Fibroblast of the conjunctiva (primary cell): ENCODE data around the gene PHLPP1.
"Not testable (repeated sequence)": the region's sequence is repeated elsewhere in the genome, so short reads cannot be mapped to it uniquely, and the experiment has no call there.

Source experiments
- DNase-seq: peaks from one replicate; pipeline ENCODE4 v3.0.0-alpha.2; 2010; ENCODE audit warnings: low read depth

The PHLPP1 gene

DNA sequence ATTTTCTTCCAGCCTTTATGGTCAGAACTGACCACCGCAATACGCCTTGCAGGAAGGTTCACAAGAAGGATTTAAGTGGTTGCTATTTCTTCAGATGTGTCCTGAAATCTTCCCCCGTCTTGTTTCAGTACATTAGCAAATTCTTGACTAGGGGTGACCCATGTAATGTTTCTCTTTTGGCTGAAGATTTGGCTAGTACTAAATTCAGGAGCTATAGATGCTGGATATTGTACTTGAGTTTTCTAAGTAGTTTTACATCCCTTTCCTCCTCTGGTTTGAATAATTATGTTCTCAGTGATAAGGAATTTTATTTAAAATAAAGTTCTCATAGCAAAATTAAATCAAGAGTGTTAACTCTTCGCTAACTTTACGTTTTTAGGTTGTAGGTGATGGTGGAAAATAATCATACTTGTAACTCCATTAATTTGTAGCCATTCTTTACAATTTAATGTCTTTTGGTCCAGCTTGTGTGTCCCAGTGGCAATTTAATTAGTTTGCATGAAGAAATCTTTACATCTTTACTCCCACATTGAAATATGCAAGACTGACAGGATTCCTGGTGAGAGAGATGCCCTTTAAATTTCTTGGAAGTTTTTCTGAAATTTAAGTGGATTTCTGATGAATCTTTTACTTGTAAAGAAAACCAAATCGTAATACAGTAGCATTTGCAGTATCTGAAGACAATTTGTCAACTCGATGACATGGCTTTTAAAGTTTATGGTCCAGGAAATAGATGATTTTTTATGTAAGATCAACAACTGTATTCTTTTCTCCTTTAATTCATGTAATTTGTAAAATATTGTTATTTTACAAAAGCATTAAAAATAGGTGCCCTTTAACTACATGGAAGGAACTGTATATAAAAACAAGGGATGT, 2.8 kb downstream of the PHLPP1 start:
- no peak for DNase-seq

DNA sequence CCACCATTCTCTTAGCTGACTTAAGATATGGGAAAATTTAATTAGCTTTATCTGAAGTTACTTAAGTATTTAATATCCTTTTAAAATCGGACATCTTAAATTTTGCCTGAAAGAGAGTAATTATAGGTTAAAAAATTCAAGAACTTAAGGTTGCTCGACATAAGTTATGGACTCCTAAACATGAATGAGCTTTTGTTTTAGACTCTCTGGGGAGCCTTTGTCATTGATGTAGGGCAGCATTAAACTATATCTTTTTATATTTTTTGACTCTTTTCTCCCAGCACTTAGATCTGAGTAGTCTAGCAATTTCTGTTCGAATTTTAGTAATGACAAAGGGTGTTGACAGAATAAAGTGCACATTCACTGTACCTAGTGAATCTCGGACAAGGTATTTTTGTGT, 4.7 kb downstream of the PHLPP1 start:
- no peak for DNase-seq

DNA sequence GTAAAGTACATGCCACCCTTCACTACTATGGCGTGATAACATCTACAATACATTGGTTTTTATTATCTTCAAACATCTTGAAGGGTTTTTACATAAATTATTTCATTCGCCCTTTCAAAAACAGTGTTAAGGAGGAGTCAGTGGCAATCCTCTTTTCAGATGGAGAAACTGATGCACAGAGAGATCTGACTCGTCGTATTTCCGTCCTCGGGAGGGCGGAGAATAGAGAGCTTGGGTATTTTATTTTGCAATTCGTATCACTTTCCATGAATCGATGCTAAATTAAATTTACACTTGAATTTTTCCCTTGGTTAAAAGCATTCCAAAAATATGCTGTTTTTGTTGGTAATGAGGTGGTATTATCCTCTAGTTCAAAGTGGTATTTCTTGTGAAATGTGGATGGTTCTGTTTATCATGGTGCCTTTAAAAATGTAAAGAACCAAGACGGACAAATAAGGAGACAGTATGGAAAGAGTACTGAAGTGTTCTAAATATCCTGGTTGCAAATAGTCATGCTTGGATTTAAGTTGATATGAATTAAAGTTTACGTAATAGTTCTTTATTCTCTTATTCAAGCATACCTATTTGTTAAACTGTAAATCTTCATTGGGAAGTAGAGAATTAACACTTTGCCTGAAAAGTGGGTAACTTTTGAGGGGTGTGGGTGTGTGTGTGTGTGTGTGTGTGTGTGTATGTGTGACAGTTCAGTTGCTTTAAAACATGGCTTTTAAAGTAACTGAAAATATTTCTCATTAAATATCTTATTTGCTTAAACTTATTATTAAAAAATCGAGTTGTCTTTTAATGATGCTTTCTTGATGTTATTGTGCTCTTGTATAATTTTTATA, 5.6 kb downstream of the PHLPP1 start:
- no peak for DNase-seq

DNA sequence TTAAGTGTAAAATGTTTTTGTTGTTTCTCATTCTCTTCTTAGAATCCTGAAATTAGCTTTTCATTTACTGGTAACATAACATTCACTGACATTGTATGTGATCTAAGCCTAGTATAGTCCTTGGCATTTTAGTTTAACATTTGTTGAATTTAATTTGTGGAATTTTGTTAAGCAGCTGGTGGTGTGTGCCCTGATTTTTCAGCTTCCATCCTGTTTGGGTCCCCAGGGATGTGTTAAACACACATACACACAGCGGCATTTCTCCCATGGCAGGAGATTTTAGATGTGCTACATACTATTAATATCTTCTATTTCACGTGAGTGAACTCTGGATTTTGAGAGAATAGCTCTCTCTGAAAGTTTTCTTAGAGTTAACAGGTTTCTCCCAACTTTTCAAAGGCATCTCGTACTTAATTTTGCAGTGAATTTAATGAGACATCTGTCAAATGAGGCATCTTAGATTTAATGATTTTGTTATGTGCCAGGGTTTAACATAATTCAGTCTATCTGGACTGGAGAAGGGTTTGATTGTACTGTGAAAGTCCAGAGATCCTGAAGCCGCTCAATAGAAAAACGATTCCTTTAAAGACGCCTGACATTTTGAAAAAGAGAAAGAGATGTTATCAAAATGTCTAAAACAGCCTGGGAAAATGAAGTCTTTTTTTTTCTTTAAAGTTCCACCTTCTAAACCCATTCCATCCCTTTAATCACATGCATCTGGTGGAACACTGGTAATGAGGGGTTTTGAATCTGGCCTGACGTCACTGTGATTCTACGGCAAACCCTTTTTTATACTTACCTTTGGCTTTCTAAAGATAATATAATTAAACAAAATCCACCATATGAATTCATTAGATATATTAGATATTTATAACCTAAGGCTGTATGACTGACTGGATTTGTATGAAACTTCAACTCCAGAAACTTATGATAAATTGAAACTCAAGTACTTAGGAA, 6.8 kb downstream of the PHLPP1 start:
- DNase-seq, result no peak

DNA sequence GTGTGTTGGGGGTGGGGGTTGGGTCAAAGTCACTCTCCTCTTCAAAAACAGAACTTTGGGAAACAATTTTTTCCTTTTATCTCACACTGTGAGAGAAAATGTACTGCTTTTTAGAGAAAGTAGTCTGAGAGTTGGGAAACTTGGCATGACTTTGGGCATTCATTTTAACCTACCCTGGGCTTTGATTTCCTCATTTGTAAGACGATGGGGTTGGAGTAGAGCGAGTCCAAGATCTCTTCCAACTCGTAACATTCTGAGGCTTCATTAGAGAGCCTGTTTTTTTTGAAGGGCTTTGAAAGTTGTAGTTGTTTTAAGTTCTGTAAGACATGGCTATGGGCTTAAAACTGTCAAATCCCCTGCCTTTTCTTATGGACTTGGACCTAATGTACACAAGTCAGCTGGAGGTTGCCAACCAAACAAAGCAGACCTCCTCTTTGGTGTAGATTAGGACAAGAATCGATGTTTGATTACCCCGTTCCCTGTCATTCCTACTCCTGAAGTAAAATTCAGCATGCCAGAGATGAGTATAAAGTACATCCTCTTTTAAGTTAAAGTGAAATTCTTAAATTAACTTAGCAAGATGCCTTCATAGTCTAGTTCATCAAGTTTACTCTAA, 8.4 kb downstream of the PHLPP1 start:
- no peak for DNase-seq

DNA sequence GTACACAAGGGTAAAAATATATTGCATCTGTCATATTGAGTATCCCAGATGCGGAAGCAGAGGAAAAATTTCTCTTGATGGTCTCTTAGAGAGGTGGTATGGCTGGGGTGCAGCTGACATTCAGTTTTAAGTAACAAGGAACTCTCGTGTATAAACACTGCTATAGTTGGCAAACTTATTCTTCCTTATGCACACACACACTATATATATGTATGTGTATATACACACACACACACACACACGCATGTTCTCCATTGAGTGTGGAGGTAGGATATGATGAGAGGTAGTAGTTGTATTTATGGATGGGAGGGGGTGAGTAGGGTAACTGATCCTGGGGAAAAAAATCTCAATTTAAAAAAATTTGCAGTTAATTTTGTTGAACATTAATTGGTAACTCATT, 10.6 kb downstream of the PHLPP1 start:
- no peak for DNase-seq

DNA sequence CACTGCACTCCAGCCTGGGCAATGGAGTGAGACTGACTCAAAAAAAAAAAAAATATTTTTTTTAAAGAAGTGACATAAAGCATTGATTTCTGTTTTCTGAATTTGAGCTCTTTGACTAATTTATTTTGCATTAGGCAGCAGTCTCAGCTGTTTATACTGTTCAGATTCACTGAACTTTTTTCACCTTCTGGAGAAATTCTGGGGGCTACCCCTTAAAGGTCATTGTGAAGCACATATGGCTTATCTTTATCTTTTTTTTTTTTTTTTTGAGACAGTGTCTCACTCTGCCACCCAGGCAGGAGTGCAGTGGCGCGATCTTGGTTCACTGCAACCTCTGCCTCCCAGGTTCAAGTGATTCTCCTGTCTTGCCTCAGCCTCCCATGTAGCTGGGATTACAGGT, 12.9 kb downstream of the PHLPP1 start:
- no peak for DNase-seq

DNA sequence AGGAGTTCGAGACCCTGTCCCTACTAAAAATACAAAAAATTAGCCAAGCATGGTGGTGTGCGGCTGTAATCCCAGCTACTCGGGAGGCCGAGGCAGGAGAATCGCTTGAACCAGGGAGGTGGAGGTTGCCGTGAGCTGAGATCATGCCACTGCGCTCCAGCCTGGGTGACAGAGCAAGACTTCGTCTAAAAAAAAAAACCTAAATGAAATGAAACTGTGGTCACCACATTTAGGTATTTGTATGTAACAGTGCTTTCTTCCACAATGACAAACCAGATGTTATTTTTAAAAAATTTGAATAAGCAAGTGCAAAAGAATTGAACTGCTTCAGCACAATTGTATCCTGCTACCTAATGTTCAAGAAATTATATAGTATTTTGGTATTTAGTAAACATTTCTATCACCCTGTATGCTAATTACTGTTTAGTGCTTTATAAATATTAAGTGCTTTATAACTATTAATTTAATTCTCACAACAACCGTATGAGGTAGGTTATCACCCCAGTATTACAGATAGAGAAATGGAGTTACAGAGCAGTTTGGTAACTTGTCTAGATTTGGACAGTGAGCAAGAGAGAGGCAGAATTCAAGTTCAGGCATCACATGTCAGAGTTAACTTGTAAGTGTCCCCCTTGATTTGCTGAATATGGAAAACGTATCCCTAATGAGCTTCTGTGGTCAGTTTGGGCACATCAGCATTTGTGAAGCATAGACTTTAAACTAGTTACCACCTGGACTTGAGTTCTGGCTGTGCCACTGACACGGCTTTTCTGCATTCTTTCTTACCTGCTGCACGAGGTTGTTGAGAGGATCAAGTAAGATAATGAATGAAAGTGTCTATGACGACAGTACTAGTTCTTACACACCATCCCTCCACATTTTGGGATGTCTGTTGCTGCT, 14.4 kb downstream of the PHLPP1 start:
- no peak for DNase-seq

DNA sequence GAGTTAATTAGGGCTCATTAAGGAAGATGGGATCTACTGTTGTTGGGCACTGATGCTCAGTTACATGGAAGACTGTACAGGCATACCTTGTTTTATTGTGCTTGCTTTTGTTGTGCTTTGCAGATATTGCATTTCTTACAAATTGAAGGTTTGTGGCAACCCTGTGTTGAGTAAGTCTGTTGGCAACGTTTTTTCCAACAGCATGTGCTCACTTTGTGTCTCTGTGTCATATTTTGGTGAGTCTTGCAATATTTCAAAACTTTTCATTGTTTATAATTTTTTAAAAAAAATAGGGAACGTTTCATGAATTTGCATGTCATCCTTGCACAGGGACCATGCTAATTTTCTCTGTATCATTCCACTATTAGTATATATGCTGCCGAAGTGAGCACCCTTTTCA, 15.6 kb downstream of the PHLPP1 start:
- DNase-seq, result no peak

DNA sequence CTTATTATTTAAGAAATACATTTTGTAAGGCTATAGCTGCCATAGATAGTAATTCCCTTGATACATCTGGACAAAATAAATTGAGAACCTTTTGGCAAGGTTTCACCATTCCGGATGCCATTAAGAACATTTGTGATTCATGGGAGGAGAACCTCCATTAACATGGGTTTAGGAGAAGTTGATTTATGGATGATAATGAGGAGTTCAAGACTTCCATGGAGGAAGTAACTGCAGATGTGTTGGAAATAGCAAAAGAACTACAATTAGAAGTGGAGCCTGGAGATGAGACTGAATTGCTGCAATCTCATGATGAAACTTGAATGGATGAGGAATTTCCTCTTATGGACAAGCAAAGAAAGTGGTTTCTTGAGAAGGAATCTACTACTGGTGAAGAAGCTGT, 17.3 kb downstream of the PHLPP1 start:
- DNase-seq, result no peak

DNA sequence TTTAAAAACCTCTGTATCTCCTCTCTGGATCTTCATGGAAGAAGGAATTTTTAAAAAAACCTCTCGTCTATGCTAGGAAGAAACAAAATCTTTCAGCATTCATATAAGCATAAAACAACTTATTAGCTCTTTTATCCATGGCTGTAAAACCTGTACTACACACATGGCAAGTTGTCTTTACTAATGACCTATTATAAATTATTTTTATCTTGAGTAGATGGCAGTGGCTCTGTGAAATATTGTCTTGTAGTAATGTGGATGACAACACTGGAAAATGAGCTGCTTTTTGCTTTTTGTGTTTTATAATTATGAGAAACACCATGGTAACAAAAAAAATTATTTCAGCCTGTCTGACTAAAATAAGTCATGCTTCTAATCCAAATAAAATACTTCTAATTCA, 18.9 kb downstream of the PHLPP1 start:
- no peak for DNase-seq

DNA sequence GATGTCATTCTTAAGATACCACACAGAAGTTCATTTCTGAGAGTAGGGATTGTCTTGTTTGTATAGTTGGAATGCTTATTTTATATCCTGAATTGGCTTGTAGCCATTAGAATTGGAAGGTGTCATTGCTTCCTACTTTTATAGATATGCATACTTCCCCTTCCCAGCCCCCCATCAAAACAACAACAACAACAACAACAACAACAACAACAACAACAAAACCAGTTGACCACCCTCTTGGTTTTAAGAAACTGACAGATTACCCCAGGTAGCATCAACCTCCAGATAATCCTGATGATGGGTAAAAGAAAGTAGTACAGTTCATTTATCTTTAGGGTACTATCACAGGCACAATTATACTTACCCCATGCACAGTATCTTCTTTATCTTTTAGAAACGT, 20.0 kb downstream of the PHLPP1 start:
- no peak for DNase-seq

DNA sequence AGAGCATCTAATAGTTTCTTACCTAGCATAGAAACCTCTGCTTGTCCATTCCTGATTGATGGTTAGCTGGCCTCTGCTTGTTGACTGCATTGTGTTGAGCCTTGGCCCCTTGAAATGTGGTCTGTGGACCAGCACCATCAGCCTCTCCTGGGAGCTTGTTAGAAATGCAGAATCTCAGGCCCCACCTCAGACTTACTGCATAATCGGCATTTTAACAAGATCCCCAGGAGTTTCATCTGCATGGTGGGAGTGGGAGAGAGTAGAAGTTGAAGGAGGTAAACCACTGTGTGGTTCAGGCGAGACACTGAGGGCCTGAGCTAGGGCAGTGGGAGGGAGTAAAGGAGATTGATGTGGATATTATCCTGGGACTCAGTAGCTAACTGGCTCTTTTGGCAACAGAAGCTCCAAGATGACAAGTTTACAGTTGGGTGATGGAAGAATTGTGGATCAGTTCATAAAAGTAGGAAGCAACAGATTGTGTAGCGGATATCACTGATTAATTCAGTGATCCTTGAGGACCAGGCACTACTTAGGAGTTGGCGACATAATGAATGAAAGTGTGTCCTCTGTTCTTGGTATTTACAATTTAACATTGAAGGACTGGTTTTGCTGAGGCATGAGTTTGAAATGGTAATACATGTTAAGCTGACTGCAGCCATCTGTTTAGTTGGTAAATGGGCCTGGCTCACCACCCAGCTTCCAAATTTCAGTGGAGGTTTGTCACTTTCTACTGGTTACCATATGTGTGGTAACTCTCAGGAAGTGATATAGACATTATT, 20.9 kb downstream of the PHLPP1 start:
- DNase-seq, result no peak

DNA sequence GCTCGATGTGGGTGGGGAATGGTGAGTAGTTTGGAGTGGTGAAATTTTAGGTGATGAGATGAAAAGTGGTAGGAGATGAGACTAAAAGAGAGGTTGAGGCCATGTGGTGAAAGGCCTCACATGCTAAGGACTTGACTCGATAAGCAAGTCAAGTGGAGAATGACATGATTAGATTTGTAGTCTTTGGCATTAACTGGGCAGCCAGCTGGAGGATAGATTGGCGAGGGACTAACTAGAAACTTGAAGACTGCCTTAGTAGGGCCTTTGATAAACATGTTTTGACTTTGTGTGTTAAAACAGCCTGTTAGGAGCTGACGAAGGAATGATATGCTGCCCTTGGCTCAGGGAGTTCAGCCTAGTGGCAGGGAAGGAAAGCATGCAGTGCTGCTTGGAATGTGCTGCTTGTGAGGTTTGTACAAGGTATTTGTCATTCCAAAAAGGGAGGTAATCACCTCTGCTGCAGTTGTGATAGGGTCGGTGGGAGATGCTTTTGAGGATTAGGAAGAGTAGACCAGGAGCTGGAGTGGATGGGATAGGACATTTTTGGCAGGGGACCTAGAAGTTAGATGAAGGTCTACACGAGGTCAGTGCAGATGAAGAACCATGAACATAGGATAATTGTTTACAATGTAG, 22.0 kb downstream of the PHLPP1 start:
- no peak for DNase-seq

DNA sequence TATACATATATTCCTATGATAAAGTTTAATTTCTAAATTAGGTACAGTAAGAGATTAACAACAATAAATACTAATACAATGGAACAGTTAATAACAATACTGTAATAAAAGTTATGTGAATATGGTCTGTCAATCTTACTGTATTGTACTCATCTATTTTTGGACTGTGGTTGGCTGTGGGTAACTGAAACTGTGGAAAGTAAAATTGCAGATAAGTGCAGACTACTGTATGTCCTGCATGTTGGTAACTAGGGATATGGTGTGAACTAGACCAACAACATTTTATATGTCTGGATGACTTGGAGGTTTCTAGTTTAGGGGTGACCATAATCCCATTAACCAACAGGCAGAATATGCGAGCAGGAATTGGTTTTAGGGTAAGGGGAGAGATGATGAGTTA, 23.3 kb downstream of the PHLPP1 start:
- DNase-seq, result no peak

DNA sequence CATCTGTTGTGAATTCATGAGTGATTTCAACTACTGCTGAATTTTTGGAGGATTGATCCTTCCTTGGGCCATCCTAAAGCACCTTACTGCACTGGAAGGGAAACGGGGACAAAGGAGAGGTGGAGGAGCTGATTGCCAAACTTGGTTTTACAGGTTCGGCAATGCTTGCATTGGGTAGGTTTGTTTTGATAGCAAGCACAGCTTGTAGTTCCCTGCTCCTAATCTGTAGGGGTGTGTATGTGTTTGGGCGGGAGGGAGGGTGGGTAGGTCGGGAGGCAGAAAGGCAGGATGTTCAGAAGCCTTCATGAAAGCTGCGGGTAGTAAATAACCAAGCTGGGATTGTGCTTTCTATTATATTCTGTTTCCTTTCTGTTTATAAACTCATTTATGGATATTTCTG, 24.6 kb downstream of the PHLPP1 start:
- no peak for DNase-seq

DNA sequence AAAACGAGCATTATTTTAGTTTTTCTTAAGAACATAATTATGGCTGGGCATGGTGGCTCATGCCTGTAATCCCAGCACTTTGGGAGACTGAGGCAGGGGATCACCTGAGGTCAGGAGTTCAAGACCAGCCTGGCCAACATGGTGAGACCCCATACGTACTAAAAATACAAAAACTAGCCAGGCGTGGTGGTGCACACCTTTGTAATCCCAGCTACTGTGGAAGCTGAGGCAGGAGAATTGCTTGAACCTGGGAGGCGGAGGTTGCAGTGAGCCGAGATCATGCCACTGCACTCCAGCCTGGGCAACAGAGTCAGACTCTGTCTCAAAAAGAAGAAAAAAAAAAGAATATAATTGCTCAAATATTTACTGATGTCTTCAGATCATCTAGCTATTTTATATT, 25.3 kb downstream of the PHLPP1 start:
- not testable (repeated sequence) for DNase-seq

DNA sequence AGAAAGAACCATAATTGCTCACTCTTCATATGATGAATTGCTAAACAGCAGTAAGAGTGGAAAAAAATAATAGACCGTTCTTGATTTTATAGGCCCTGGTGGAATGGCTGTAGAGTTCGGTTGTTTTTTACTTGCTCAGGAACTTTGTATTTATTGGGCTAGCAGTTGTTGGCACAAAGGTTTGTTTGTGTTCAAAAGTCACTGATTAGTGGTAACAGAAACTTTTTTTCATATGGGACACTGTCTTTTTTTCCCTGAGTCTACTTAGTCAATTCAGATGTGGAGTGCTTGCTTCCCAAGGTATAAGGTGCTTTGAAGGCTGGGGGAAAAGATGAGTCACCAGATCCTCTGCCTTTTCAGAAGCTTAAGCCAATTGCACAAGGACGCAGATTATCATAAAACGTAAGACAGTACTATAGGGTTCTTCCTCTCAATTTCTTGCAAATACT, 25.8 kb downstream of the PHLPP1 start:
- no peak for DNase-seq

DNA sequence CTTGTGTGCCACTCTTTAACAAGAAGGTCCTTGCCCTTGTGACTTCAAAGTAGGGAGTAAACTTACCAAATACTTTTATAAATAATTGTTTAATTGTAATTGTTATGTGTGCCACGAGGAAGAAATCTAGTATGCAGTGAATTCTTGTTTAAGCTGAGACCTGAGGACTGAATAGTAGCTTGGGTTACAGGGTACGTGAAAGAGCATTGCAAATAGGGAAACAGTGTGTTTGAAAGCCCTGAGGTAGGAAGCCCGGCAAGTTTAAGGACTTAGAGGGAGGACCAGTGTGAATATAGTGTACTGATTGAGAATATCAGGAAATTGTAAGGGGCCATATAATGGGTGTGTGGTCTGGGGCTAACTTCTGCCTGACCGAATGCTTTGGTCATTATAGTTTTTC, 26.2 kb downstream of the PHLPP1 start:
- no peak for DNase-seq
